ENCODE data around the gene DGAT2. TPM values are rescaled to one million over a fixed set of nuclear protein-coding genes. Genes with fewer than 3 reads are reported as not detected.

Gene DGAT2
- total RNA-seq, 4 donors from 2014 or later: 2.4 to 7.7 (median 4.5) TPM

DNA sequence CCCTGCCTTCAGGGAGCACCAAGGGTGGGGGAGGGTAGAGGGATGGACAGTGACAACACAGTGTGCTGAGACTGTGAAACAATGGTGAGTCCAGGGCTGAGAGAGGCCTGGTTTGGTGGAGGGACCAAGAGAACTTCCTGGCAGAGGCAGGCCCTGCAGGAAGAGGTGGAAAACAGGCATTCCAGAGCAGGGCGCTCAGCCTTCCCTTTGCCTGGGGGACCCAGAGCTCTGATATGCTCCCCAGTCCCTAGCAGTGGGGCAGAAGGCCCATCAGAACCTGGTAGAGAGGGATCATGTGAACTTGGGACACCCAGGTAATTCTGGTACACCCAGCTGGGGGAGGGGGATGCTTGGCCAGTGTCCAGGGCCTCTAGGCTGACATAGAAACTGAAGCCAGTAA, 29.2 kb downstream of the DGAT2 start:
- H3K36me3 ChIP-seq: no peaks in the 10 kb centered on the region
- no peak for DNase-seq
- no peak overlapping the region for H3K27ac ChIP-seq
- no peaks in the 10 kb centered on the region for H3K9me3 ChIP-seq
- no peak overlapping the region for H3K4me3 ChIP-seq
- no peaks in the 10 kb centered on the region for H3K27me3 ChIP-seq
- TF ChIP-seq, protein P1, sequence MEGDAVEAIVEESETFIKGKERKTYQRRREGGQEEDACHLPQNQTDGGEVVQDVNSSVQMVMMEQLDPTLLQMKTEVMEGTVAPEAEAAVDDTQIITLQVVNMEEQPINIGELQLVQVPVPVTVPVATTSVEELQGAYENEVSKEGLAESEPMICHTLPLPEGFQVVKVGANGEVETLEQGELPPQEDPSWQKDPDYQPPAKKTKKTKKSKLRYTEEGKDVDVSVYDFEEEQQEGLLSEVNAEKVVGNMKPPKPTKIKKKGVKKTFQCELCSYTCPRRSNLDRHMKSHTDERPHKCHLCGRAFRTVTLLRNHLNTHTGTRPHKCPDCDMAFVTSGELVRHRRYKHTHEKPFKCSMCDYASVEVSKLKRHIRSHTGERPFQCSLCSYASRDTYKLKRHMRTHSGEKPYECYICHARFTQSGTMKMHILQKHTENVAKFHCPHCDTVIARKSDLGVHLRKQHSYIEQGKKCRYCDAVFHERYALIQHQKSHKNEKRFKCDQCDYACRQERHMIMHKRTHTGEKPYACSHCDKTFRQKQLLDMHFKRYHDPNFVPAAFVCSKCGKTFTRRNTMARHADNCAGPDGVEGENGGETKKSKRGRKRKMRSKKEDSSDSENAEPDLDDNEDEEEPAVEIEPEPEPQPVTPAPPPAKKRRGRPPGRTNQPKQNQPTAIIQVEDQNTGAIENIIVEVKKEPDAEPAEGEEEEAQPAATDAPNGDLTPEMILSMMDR (IDR thresholded peaks at IDR 0.05): no peak
- TF ChIP-seq POLR2A (IDR thresholded peaks at IDR 0.05): no peak
- H3K4me1 ChIP-seq: no peaks in the 10 kb centered on the region

DNA sequence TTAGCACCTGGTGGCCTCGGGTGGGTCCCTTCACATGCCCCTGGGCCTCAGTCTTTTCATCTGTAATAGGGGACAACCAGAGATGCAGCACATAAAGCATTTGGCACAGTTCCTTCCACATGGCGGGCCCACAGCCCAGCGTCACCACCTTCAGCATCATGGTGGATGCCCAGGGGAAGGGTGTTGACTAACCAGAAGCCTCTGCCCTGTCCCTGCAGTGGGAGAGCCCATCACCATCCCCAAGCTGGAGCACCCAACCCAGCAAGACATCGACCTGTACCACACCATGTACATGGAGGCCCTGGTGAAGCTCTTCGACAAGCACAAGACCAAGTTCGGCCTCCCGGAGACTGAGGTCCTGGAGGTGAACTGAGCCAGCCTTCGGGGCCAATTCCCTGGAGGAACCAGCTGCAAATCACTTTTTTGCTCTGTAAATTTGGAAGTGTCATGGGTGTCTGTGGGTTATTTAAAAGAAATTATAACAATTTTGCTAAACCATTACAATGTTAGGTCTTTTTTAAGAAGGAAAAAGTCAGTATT, 31.6 kb downstream of the DGAT2 start:
- Histone ChIP-seq H3K4me1 (no peaks in the 10 kb centered on the region), H3K27me3 (no peaks in the 10 kb centered on the region), H3K9me3 (no peaks in the 10 kb centered on the region), H3K27ac (no peak overlapping the region), H3K36me3 (no peaks in the 10 kb centered on the region), H3K4me3 (no peak overlapping the region)
- DNase-seq: no peak
- no peak for TF ChIP-seq POLR2A (IDR thresholded peaks at IDR 0.05)
- TF ChIP-seq, protein P1 (IDR thresholded peaks at IDR 0.05): no peak

DNA sequence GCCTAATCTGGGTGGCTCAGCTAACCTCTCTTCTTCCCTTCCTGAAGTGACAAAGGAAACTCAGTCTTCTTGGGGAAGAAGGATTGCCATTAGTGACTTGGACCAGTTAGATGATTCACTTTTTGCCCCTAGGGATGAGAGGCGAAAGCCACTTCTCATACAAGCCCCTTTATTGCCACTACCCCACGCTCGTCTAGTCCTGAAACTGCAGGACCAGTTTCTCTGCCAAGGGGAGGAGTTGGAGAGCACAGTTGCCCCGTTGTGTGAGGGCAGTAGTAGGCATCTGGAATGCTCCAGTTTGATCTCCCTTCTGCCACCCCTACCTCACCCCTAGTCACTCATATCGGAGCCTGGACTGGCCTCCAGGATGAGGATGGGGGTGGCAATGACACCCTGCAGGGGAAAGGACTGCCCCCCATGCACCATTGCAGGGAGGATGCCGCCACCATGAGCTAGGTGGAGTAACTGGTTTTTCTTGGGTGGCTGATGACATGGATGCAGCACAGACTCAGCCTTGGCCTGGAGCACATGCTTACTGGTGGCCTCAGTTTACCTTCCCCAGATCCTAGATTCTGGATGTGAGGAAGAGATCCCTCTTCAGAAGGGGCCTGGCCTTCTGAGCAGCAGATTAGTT, 32.3 kb downstream of the DGAT2 start:
- no peak for TF ChIP-seq POLR2A (IDR thresholded peaks at IDR 0.05)
- TF ChIP-seq, protein P1 (IDR thresholded peaks at IDR 0.05): no peak
- no peak overlapping the region for H3K4me3 ChIP-seq
- H3K36me3 ChIP-seq: no peaks in the 10 kb centered on the region
- no peaks in the 10 kb centered on the region for H3K27me3 ChIP-seq
- H3K4me1 ChIP-seq: no peaks in the 10 kb centered on the region
- no peaks in the 10 kb centered on the region for H3K9me3 ChIP-seq
- DNase-seq: no peak
- no peak overlapping the region for H3K27ac ChIP-seq

DNA sequence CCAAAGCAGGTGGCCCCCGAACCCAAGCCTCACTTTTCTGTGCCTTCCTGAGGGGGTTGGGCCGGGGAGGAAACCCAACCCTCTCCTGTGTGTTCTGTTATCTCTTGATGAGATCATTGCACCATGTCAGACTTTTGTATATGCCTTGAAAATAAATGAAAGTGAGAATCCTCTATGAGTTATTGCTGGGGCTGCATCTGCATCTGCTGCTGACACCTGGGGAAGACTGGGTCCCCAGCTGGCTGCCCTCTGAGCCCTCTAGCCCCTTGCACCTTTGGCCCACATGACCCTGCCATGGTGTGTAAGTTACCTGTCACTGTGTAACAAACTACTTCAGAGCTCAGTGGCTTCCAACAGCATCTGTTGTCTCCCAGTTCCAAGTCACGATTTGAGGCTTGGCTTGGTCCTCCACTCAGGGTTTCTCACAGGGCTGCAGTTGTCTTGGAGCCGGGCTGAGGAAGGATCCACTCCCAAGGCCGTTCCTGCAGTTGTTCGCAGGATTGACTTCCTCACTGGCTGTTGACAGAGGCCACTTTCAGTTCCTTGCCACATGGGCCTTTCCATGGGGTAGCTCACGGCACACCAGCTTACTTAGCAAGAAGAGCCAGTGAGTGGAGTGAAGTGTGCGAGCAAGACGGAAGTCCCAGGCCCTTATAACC, 32.9 kb downstream of the DGAT2 start:
- Histone ChIP-seq H3K27me3 (no peaks in the 10 kb centered on the region), H3K4me3 (no peak overlapping the region), H3K27ac (no peak overlapping the region), H3K9me3 (no peaks in the 10 kb centered on the region), H3K4me1 (no peaks in the 10 kb centered on the region), H3K36me3 (no peaks in the 10 kb centered on the region)
- DNase-seq: no peak
- no peak for TF ChIP-seq POLR2A (IDR thresholded peaks at IDR 0.05)
- TF ChIP-seq, protein P1 (IDR thresholded peaks at IDR 0.05): no peak

DNA sequence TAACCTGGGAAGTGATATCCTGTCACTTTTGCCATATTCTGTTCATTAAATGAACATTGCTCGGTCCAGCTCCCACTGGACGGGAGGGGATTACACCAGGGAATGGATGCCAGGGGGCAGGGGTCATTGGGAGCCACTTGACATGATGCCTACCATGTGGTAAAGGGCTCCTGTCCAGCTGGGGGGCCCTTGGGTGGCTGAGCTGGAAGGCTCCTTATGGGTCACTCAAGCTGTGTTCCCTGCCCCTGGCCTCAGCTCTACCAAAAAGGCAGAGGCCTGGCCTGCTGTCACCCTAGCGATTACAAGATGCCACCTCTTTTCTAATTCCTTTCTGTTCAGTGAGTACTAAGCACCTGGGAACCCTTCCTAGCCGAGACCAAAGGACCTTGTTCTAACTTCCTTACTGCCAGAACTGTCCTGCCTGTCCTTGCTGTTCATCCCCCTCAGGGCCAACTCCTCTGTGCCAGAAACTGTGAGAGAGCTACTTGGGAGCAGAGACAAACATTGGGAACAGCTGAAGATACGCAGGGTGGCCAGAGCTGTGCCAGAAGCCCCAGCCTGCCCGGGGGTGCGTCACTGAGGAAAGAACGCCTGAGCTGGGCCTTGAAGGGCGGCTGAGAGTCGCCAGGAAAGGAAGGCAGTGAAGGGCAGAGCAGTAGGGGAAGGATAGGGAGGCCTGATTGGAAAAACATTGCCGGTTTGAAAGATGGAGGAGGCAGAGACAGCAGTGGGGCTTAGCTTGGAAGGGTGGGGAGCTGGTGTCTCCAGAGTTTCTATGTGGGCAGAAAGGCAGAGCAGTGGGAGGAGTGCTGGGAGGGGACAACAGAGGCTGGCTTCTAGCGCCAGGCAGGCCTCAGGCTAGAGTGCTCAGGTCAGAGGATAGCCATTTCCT, 33.7 kb downstream of the DGAT2 start:
- DNase-seq: no peak
- H3K27ac ChIP-seq: no peak overlapping the region
- TF ChIP-seq, protein P1 (IDR thresholded peaks at IDR 0.05): no peak
- TF ChIP-seq POLR2A (IDR thresholded peaks at IDR 0.05): no peak
- H3K36me3 ChIP-seq: no peaks in the 10 kb centered on the region
- H3K4me1 ChIP-seq: no peaks in the 10 kb centered on the region
- H3K4me3 ChIP-seq: no peak overlapping the region
- H3K9me3 ChIP-seq: no peaks in the 10 kb centered on the region
- no peaks in the 10 kb centered on the region for H3K27me3 ChIP-seq

Data from Peyer's patch (tissue), 4 donors.